NCI-H524 (cell line): Measurements from ENCODE around the gene NLN.
"Not testable (repeated sequence)": the region's sequence is repeated elsewhere in the genome, so short reads cannot be mapped to it uniquely, and the experiment has no call there.

Source experiments
- DNase-seq, 2 experiments: peaks; one replicate each; lab custom pipeline; 2025; lab: John Stamatoyannopoulos, UW

The NLN gene

GRCh38 chr5:65871776-65872175 lies 149.8 kb downstream of the NLN start:
- DNase-seq = not testable (repeated sequence)

DNA sequence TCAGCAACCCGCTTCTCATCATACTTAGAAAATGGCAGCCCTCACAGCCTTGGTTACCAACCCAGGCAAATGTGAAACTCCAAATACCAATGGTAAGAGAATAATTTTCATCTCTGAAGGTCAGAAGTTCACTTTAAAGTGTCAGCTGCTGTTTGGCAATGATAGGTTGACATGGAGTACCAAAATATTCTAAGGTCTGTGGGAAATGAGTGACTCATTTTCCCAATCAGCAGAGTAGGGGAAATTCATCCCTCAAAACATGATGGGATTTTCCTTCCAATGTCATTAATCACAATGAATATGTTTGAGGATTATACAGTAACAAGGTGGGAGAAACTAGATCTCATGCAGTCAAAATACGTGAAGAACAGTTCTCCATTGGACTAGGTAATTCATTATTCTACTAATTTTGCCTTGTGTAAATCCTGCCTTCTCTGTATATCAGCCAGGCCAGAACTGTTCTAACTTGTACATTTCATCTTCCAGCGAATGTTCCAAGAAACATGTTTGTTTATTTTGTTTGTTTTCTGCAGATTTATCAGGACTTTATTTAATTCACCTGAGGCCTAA lies 151.3 kb downstream of the NLN start:
- DNase-seq = no peak

DNA sequence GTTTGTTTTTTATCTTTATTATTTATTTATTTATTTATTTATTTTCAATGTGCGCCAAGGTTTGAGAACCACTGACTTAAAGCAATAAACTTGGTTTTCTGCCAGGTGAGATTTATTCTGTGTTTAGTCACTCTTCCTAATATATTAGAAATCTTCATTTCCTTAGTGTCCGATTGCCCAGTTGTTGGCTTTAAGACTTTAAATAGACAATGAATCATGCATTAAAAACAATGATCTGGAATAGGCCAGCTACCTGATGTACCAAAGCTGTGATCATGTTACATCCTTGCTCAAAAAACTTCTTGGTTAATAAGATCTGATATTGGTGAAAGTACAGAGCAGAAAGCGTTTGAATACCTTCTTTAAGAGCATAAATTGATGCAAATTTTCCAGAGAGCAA lies 152.2 kb downstream of the NLN start:
- DNase-seq = no peak

DNA sequence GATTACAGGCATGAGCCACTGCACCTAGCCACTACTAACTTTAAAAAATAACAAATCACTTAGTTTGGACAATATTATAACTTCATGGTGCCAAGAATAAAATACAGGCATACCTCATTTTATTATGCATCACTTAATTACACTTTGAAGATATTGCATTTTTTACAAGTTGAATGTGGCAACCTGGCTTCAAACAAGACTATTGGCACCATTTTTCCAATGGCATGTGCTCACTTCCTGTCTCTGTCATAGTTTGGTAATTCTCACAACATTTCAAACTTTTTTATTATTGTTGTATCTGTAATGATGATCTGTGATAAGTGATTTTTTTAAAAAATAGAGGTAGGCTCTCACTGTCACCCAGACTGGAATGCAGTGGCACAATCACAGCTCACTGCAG lies 154.5 kb downstream of the NLN start:
- DNase-seq = no peak

- no peak for DNase-seq
These were observed 155.0 kb downstream of the NLN start for GRCh38 chr5:65876970-65877369.
